K562 (cell line): ENCODE data around the gene IL18RAP. TPM values are rescaled to one million over a fixed set of nuclear protein-coding genes. Genes with fewer than 3 reads are reported as not detected.
A peak's percentile ranks its signal among the peaks of the same experiment; 100 is the strongest.

Source experiments
- CBFB ChIP-seq: sonication (generic); formaldehyde crosslinking; IDR thresholded peaks from 2 replicates; pipeline ENCODE4 v1.4.0; 2020; ENCODE audit warnings: mild to moderate bottlenecking, missing genetic modification reagents
- DPF2 ChIP-seq: fragments of 450-650 bp; IDR thresholded peaks from 2 replicates; pipeline ENCODE4 v1.6.1; 2016
- E2F1 ChIP-seq: sonication (generic); formaldehyde crosslinking; IDR thresholded peaks from 2 replicates; pipeline ENCODE4 v1.8.1; 2023; ENCODE audit warnings: mild to moderate bottlenecking, missing genetic modification reagents, moderate library complexity
- ELF2 ChIP-seq: fragments of 250-450 bp; sonication (Bioruptor Pico); IDR thresholded peaks from 2 replicates; pipeline ENCODE4 v1.5.0; 2021; ENCODE audit warnings: mild to moderate bottlenecking
- GTF2B ChIP-seq: IDR thresholded peaks from 2 replicates; pipeline ENCODE4 v1.6.1; 2011; ENCODE audit not compliant: insufficient read length; ENCODE audit errors: extremely low read depth
- NFE2L1 ChIP-seq: fragments of 450-650 bp; IDR thresholded peaks from 2 replicates; pipeline ENCODE4 v1.6.1; 2016; ENCODE audit warnings: missing genetic modification characterization, low read depth, mild to moderate bottlenecking, missing compliant biosample characterization, moderate library complexity, borderline replicate concordance
- NR0B1 ChIP-seq: fragments of 450-650 bp; IDR thresholded peaks from one replicate; pipeline ENCODE4 v1.6.1; 2018; ENCODE audit warnings: mild to moderate bottlenecking, moderate library complexity; ENCODE audit not compliant: partially characterized antibody
- NR2F6 ChIP-seq: fragments of 450-650 bp; formaldehyde crosslinking; IDR thresholded peaks from 2 replicates; pipeline ENCODE4 v1.4.0; 2020; ENCODE audit warnings: mild to moderate bottlenecking
- OTX1 ChIP-seq: fragments of 450-650 bp; formaldehyde crosslinking; IDR thresholded peaks from 2 replicates; pipeline ENCODE4 v1.4.0; 2022; ENCODE audit warnings: mild to moderate bottlenecking
- POLR2AphosphoS2 ChIP-seq: IDR thresholded peaks from 2 replicates; pipeline ENCODE4 v1.6.1; 2012; ENCODE audit warnings: low read length, improper control_type of control experiment
- SNIP1 ChIP-seq: fragments of 450-650 bp; IDR thresholded peaks from 2 replicates; pipeline ENCODE4 v1.7.1; 2017; ENCODE audit warnings: low read depth, mild to moderate bottlenecking
- TBL1XR1 ChIP-seq, 2 experiments: IDR thresholded peaks; 2 replicates each; pipeline ENCODE4 v1.6.1; 2012; ENCODE audit warnings: improper control_type of control experiment in 2 of 2, low read length in 2 of 2, mild to moderate bottlenecking in 1 of 2
- ZNF174 ChIP-seq: fragments of 250-450 bp; sonication (Bioruptor Pico); IDR thresholded peaks from 2 replicates; pipeline ENCODE4 v1.4.0; 2020; ENCODE audit warnings: mild to moderate bottlenecking
- ZNF518B ChIP-seq: fragments of 250-450 bp; sonication (Bioruptor Pico); IDR thresholded peaks from 2 replicates; pipeline ENCODE4 v1.5.0; 2021; ENCODE audit warnings: mild to moderate bottlenecking, moderate library complexity
- polyA plus RNA-seq, 8 experiments: library from polyadenylated mRNA; depleted of rRNA in 4 of 8; stranded (reverse) in 5 of 8; unstranded in 3 of 8; fragments of >200 nt; fragmentation: Nextera tagmentation in 2 of 8; fragmentation: Illumina TruSeq in 1 of 8; extraction: Ambion mirVana in 2 of 8; extraction: Trizol in 1 of 8; gene quantifications; 2 replicates each; pipeline versions ENCODE4 v1.2.1 to v1.2.3, GENCODE V29; 2011 to 2014; ENCODE audit warnings: inconsistent platforms in 1 of 8, missing spikeins in 1 of 8
- total RNA-seq, 7 experiments: library from RNA; depleted of rRNA in 6 of 7; stranded (reverse); fragments of >200 nt in 6 of 7; fragmentation: Illumina TruSeq in 2 of 7; extraction: Trizol in 2 of 7; gene quantifications; 2 replicates each; pipeline versions ENCODE4 v1.2.1 to v1.2.3, GENCODE V29; 2011 to 2021; ENCODE audit warnings: low replicate concordance in 1 of 7

Gene IL18RAP
- total and polyA plus RNA-seq, 9 of the 15 experiments (the other 6 are each of a cell fraction or from before 2014, with no cell fraction given) = 1.1 to 20.5 (median 5.8) TPM

- TF ChIP-seq CBFB (CRISPR knock-in tag) = no peak
- TF ChIP-seq TBL1XR1 (IDR thresholded peaks at IDR 0.05; ENCODE audit: low read length in 2 of 2) = no peak
- 0 out of 2 replicates have a peak, but pooled peaks have one; percentile 32 for TF ChIP-seq OTX1 (CRISPR knock-in tag)
- TF ChIP-seq ZNF174 (CRISPR knock-in tag) = 0 out of 2 replicates have a peak, but pooled peaks have one; percentile 29
- peak; percentile 87 for TF ChIP-seq DPF2
- no peak for TF ChIP-seq POLR2AphosphoS2
- TF ChIP-seq E2F1 (CRISPR knock-in tag) = no peak
- TF ChIP-seq ELF2 (CRISPR knock-in tag) = no peak
- no peak for TF ChIP-seq NFE2L1
- TF ChIP-seq NR2F6 (CRISPR knock-in tag) = no peak
- TF ChIP-seq SNIP1 = no peak
- no peak for TF ChIP-seq ZNF518B (CRISPR knock-in tag)
- no peak for TF ChIP-seq GTF2B
- no peak for TF ChIP-seq NR0B1
These were observed 4.5 kb upstream of the IL18RAP start (continued) for GRCh38 chr2:102418421-102418961.
